NCI-H82 treated with DMSO at 0.1 percent for 48 hours (cell line): ENCODE data around the gene IPO4.
"Not testable (repeated sequence)": the region's sequence is repeated elsewhere in the genome, so short reads cannot be mapped to it uniquely, and the experiment has no call there.

ENCODE experiments used
- DNase-seq: peaks from one replicate; lab custom pipeline; 2025; ENCODE audit not compliant: unreplicated experiment; lab: John Stamatoyannopoulos, UW

Gene IPO4

DNA sequence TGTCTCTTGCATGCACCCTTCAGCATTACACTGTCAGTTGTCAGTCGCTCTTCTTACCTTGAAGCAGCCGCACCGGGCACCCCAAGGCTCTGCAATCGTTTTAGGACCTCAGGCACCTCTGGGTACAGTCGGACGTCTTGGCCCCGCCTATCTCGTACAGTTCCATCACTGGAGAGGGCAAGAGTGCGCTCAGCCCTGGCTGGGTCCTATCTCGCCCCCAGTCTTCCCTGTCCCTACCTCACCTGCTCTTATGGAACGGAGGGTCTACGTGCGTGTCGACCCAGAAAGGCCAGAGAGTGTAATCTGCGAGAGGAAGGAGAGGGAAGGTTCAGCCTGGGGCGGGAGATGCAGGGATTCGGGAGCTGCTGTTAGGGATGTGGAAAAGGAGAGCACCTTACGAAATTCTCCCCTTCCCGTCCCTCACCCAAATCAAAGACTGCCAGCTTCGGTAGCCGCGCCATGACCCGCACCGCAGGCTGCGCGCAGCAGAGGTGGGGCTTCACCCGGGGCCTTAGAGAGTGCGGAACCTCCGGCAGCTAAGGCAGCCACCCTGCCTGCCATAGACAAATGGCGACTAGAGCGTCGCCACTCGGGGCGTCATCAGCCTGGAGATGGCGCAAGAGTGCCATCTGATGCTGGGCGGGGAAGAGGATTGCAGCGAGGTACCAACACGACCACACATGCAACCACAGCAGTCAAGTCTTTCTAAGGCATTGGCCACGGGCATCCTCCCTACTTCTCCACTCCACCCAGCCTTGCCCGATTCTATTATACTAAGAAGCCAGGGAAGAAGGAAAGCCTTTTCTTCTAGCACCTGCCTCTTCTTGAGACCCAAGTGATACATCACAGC is 27.1 kb upstream of the IPO4 start, which contains the start of gene MDP1:
Gene MDP1 (minus strand): TSS at position 572 of the 850 bp plus-strand sequence. CDS start 111 bp downstream, at position 461.
- peak; percentile 48 for DNase-seq

GRCh38 chr14:24213866-24214662 is 25.4 kb upstream of the IPO4 start:
- no peak for DNase-seq

GRCh38 chr14:24212924-24213865 is 24.6 kb upstream of the IPO4 start, which contains the start of gene CHMP4A:
Gene CHMP4A, minus strand, starts transcription at chr14:24213488. Its CDS starts 49 bp downstream, at chr14:24213439.
- peak; percentile 79 for DNase-seq

- DNase-seq, result no peak
Observed at GRCh38 chr14:24211311-24211710, 22.7 kb upstream of the IPO4 start.

DNA sequence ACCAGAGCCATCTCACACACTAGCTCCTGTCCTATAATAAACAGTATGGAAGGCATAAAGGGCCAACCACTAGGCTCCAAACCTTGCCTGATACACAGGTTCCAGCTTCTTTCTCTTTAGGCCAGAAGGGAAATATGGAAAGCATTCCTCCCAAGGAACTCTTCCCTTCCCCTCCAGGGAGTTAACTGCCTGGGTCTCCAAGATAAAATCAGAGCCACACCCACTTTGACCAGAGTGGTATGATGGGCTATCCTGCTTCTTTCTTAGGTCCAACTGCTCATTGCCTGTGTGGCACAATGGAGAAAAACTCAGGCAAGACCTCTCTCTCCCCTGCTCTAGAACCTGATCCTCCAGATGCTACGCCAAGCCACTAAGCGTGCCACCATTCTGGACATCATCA is 19.0 kb upstream of the IPO4 start:
- DNase-seq, result no peak

DNA sequence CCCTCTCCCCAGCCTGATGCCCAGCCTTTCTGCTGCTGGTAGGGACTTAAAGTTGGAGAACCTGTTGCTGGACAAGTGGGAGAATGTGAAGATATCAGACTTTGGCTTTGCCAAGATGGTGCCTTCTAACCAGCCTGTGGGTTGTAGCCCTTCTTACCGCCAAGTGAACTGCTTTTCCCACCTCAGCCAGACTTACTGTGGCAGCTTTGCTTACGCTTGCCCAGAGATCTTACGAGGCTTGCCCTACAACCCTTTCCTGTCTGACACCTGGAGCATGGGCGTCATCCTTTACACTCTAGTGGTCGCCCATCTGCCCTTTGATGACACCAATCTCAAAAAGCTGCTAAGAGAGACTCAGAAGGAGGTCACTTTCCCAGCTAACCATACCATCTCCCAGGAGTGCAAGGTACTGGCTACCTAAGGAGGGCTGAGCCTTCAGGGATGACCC is 18.5 kb upstream of the IPO4 start:
- DNase-seq, result no peak

GRCh38 chr14:24206260-24207103 is 17.9 kb upstream of the IPO4 start:
- DNase-seq, result no peak

DNA sequence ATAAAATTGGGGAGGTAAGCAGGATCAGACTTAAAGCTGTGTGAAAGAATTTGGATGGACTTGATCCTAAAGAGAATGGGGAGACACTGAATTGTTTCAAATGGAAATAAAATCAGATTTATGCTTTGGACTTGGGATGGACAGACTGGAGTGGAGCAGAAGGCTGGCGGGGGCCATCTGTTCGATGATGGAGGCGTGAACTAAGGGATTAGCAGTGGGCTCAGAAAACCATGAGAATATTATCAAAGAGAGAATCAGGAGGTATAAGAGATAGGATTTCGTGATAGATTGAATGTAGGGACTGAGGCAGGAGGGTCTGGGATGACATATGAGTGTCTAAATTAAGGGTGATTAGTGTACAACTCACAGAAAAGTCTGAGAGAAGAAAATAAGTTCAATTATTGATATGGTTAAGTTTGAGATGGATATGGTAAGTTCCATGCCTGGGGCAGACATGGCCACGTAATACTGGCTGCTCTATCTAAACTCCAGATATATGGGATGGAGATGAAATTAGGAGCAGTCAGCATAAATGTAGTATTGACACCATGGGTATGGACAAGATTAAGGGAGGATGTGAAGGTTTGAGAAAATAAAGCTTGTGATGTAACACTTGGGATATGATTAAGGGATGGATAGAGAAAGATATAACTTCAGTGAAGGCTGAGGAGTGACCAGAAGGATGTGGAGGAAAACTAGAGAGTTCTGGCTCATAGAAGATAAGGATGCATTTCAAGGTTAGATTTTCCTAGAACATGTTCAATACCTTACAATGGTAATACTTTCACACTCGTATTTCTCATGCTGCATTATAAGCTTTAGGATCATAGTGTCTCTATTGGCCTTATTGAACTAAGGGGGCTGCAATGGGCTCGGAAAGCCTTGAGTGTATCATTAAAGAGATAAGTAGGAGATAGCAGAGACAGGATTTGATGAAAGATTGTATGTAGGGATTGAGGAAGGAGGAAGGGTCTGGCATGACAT is 15.8 kb upstream of the IPO4 start:
- DNase-seq, result peak; percentile 29

DNA sequence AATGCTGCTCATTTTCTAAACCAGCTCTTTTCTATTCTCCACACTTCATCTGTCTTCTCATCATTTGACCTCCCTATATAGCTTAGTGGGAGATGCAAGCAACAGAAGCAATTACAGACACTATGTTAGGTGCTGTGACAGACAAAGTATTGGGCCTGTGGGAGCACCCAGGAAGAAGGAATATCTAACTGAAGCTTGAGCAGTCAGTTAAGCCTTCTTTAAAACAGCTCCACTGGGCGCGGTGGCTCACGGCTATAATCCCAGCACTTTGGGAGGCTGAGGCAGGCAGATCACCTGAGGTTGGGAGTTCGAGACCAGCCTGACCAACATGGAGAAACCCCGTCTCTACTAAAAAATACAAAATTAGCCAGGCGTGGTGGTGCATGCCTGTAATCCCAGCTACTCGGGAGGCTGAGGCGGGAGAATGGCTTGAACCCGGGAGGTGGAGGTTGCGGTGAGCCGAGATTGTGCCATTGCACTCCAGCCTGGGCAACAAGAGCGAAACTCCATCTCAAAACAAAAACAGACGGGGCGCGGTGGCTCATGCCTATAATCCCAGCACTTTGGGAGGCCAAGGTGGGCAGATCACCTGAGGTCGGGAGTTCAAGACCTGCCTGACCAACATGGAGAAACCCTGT is 14.8 kb upstream of the IPO4 start:
- not testable (repeated sequence) for DNase-seq

DNA sequence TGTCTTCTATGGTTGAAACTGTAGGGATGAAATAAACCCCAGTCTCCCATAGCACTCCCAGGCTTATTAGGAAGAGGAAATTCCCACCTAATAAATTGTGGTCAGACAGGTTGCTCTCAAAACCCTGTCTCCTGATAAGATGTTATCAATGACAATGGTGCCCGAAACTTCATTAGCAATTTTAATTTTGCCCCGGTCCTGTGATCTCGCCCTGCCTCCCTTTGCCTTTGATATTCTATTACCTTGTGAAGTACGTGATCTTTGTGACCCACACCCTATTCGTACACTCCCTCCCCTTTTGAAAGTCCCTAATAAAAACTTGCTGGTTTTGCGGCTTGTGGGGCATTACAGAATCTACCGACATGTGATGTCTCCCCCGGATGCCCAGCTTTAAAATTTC is 13.9 kb upstream of the IPO4 start:
- not testable (repeated sequence) for DNase-seq

DNA sequence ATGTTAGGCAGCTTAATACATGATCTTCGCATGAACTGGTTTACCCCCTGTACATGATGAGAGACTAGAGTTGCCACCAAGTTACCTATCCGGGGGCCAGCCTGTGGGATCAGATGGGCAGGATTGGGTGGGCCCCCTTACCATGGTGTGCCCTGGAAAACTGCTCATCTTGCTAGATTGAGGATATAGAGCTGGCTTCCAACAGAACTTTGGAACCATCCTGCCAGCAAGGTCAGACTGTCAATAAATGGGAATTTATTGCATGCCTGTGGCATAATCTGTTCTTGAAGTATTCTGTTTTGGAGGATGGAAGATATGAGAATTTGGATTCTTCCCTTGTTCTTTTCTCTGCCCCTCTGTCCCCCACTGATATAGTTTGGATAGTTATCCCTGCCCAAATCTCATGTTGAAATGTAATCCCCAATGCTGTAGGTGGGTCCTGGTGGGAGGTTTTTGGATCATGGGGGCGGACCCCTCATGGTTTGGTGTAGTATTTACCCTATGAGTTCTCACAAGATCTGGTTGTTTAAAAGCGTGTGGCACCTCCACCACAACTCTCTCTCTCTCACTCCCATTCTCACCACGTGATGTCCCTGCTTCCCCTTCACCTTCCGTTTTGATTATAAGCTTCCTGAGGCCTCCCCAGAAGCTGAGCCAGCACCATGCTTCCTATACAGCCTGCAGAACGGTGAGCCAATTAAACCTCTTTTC is 10.4 kb upstream of the IPO4 start:
- no peak for DNase-seq

- DNase-seq, result no peak
Observed at GRCh38 chr14:24197056-24197450, 8.4 kb upstream of the IPO4 start.

DNA sequence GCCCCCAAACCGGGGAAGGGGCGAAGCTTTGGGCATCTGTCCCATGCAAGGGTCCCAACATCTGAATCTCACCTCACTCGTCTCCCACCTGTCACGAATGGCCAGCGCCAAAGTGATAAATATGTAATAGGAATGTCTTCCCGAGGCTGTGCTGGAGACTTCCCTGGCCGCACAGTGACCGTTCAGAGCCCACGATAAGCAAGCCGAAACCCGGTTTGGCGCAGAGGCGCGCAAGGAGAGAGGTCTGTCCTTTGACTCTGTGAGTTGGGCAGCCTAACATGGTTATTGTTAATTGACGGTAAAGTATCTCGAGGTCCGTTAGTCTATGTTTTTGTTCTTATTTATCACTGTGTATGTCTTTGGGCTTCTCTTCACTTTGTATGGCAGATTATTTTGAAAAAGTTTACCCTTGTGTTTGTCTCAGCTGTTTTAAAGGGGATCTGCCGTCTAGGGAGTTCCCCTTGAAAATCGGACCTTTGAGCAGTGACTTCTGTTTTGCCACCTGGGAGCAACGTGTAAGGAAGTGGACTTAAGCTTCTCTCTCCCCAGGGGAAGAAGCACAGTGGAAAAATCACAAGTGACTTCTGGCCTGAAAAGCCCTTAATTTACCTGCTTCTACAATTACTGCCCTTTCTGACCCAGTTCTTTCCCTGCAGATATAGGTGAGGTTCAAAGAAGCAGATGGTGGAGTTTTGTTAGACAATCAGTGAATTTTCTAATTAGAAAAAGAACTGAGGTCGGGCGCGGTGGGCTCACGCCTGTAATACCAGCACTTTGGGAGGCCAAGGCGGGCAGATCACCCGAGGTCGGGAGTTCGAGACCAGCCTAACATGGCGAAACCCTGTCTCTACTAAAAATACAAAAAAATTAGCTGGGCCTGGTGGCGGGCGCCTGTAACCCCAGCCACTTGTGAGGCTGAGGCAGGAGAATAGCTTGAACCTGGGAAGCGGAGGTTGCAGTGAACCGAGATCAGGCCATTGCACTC is 7.7 kb upstream of the IPO4 start:
- DNase-seq, result no peak

DNA sequence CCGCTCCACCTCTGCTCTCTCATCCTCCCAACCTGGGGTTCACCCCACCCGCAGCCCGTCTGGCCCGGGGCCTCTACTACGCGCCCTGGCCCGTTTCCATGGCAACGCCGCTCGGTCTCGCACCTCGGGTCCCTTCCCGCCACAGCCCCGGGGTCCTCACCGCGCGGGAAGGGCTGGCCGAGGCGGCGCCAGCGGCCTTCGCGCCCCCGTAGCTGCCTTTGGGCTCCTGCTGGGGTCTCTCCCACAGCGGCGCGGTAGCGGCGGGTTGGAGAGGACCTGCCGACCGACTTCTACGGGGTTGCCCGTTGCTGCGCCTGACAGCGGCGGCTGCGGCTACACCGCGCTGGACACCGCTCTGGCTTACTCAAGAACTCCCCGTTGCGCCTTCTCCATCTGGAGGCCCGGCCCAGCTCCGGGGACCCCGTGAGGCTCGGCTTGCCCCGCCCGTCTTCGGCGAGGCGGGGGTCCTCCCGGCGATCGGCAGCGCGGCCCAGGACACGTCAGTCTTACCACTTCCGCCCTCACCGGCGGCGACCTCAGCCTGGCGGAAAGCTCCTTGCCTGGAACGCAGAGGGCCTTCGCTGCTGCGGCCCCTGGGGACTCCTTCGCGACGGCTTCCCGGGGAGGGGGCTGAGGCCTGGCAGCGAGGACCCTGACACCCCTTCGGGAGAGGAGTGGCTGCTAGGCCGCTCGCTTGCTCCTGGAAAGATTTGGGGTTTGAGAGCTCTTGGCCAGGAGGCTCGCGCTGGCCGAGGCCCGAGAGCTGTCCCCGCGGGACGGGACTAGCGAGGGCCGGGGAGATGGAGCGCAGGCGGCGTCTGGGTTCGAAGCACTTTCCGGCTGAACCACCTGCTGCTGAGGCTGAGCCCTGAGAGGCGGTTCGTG is 6.8 kb upstream of the IPO4 start, which contains the start of gene TM9SF1:
Gene TM9SF1 (minus strand): TSS at position 256 of the 885 bp plus-strand sequence. CDS start 422 bp downstream, outside the sequence.
- DNase-seq, result peak; percentile 39

GRCh38 chr14:24194873-24195185 is 6.2 kb upstream of the IPO4 start:
- no peak for DNase-seq
